Fibroblast of lung (primary cell): ENCODE measurements around the gene THSD7A.

ENCODE experiments used
- EZH2 ChIP-seq: IDR thresholded peaks from 2 replicates; pipeline ENCODE4 v1.5.1; 2012; ENCODE audit warnings: low read length, control low read depth, mild to moderate bottlenecking; ENCODE audit errors: missing control alignments
- TF ChIP-seq, protein P1 (sequence below), 2 donors: IDR thresholded peaks in 1 of 2; conservative IDR thresholded peaks in 1 of 2; 1 replicate in 1 of 2; 2 replicates in 1 of 2; pipeline ENCODE4 v1.5.1; 2011 to 2012; ENCODE audit warnings: low read length in 2 of 2, control low read depth in 1 of 2, inconsistent platforms in 1 of 2, low read depth in 1 of 2, mild to moderate bottlenecking in 1 of 2

DNA sequence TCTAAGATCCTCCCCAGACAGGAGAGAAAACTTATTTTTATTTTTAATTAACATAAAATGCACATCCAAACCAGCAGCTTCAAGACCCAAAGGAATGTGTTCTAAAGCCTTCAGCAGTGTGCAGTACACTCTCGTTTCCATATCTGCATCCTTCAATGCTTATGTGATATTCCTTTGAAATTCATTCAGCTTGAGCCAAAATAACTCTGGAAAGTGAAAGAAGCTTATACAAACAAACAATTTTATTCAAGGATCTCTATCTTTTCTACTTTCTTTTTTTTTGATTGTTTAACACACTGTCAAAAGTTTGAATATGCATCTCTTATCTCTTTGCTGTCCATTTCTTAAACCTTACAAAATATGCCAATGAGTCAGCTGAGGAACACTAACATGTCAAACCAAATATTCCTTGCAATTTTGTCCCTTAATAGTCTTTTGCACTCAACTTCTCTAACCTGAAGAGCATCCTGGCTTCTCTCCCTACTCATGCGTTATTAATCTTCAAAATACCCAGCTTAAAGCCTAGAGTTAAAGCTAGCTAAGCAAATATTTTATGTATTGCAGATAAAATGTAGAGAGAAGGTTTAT lies 124.3 kb downstream of the THSD7A start:
- TF ChIP-seq, protein P1, sequence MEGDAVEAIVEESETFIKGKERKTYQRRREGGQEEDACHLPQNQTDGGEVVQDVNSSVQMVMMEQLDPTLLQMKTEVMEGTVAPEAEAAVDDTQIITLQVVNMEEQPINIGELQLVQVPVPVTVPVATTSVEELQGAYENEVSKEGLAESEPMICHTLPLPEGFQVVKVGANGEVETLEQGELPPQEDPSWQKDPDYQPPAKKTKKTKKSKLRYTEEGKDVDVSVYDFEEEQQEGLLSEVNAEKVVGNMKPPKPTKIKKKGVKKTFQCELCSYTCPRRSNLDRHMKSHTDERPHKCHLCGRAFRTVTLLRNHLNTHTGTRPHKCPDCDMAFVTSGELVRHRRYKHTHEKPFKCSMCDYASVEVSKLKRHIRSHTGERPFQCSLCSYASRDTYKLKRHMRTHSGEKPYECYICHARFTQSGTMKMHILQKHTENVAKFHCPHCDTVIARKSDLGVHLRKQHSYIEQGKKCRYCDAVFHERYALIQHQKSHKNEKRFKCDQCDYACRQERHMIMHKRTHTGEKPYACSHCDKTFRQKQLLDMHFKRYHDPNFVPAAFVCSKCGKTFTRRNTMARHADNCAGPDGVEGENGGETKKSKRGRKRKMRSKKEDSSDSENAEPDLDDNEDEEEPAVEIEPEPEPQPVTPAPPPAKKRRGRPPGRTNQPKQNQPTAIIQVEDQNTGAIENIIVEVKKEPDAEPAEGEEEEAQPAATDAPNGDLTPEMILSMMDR (conservative IDR thresholded peaks at IDR 0.05 in 1 of 2, IDR thresholded peaks at IDR 0.05 in 1 of 2; ENCODE audit: low read depth in 1 of 2, low read length in 2 of 2): no peak
- no peak for TF ChIP-seq EZH2
